Mammary epithelial cell (primary cell): ENCODE measurements around the gene CYP4B1.
"Not testable (repeated sequence)": the region's sequence is repeated elsewhere in the genome, so short reads cannot be mapped to it uniquely, and the experiment has no call there.

ENCODE experiments used
- CTCF ChIP-seq, 2 donors: IDR thresholded peaks in 1 of 2; conservative IDR thresholded peaks in 1 of 2; 2 replicates each; pipeline ENCODE4 v1.5.1; 2011 to 2012; ENCODE audit warnings: inconsistent platforms in 2 of 2, low read length in 2 of 2, mild to moderate bottlenecking in 2 of 2, control low read depth in 1 of 2, low read depth in 1 of 2; ENCODE audit not compliant: insufficient read depth in 1 of 2; ENCODE audit errors: extremely low read depth in 1 of 2
- EZH2 ChIP-seq: IDR thresholded peaks from 2 replicates; pipeline ENCODE4 v1.6.1; 2012; ENCODE audit warnings: low read length, inconsistent platforms, borderline replicate concordance

- not testable (repeated sequence) for TF ChIP-seq CTCF (conservative IDR thresholded peaks at IDR 0.05 in 1 of 2, IDR thresholded peaks at IDR 0.05 in 1 of 2; ENCODE audit: extremely low read depth in 1 of 2, insufficient read depth in 1 of 2, low read depth in 1 of 2, low read length in 2 of 2); EZH2
These were observed 44.1 kb upstream of the CYP4B1 start for GRCh38 chr1:46754707-46755106.
